ENCODE results near the gene GNA12.

GNA12 gene

DNA sequence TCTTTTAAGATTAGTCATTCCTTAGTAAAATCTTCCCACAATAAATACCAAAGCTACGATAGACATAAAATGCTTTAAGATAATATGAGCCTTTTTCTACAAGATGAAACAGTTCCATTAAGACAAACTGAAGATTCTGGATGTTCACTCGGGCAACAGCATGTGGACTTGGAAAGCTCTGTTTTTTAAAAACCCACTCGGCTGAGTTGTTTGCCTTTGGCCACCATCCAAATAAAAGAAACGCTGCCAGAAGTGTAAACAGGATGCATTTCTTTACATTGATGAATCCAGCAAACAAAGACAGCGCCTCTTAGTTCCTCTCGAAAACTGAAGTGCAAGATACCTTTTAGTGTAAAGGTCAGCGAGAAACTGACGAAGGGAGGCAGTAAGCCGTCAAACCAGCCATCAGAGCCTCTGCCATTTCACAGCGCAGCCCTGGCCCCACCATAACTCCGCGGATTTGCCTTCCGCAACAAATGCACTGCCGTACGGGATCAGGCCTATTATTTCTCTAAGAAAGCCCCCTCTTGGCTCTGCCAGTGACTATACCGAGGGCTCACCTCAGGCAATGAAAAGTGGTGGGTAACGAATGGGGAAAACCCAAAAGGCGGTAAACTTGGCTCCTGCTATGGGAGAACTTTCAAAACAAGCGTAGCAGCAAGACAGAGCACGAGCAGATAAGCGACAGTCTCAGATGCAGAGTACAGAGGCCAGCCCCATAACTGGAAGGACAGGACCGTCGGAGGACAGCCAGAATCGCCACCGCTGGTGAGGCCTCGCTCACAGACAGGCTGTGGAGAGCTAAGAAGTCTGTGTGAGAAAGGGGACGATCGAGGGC lies 41.4 kb downstream of the GNA12 start:
- DNase-seq (ENCODE audit: low read depth, low spot score): no peak

DNA sequence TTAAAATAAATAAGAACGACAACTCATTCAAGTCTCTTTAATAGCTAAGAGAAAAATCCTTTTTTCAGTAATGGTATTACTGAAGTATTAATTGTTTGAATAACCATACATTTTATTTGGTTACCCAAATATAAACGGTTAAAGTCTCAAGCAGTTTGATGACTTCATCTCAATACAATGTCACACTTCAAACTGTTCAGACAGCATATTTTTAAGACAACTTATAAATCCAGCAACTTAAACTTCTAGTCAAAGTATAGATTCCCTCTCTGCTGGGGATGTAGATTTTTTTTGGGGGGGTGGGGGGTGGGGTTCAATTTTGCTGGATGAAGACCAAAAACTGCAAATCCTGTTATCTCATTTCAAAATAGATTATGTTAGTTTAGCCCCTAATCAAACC lies 42.0 kb downstream of the GNA12 start:
- DNase-seq (ENCODE audit: low read depth, low spot score): no peak

DNA sequence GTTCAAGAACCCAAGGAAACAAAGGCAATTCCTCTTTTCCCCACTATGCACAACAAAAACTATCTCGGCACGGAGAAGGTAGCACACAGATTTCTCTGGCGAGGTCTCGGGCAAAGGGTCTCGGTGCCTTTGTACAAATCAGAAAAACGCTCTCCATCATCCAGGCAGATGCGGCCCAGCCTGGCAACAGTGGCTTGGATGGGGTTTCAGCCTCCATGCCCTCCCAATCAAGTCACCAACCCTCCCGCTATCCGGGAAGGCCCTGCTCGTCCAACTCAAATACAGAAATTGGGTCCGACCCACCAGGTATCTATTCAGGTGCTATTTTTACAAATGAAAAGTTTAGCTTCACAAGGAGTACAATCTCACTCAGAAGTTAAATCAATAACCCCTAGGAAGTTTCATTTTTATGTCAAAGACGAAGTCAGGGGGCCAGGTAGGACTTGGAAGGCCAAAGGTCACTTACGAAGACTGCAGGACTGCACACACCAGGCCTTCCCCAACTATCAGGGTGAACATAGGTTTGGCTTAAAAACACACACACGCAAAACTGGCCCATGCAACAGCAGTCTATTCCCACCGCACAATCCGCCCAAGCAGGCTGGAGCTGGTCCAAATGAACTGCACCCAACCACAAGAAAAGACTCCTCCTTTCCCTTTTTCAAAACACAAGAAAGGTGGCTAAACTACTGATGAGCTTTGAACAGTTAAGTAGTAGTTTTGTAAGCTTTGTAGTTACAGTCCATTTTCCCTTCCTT lies 43.0 kb downstream of the GNA12 start:
- no peak for DNase-seq (ENCODE audit: low read depth, low spot score)

DNA sequence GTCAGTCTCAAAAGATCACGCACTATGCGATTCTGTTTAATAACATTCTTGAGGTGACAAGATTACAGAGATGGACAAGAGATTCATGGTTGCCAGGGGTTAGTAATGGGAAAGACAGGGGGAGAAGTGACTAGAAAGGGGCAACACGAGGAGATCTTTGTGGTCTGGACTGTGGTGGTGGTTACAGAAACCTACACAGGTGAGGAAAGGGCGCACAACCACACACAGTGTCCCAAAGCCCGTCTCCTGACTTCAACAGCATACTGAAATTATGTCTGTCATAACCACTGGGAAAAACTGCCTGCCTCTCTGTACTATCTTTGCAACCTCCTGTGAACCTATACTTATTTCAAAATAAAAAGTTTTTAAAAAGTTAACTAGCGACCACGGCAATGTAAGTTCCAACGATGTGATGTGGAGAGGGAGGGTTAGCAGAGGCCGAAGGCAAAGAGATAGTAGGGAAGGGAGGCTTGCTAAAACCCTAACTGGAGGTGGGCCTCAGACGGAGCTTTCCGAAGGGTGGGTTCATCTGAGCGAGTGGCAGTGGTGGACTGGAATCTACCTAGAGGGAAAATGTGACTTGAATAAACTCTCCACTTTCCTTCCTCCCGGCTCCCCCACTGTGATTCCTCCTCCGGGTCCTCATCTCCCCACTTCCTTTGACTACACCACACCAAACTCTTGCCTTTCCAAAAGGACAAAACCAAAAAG lies 43.7 kb downstream of the GNA12 start:
- no peak for DNase-seq (ENCODE audit: low read depth, low spot score)

DNA sequence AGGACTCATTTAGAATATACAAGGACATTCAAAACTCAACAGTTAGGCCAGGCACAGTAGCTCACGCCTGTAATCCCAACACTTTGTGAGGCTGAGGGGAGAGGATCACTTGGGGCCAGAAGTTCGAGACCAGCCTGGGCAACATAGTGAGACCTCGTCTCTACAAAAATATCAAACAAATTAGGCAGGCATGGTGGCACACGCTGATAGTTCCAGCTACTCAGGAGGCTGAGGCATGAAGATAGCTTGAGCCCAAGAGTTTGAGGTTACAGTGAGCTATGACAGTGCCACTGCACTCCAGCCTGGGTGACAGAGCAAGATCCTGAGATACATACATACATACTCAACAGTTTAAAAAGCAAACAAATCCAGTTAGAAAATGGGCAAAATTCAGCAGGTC lies 44.9 kb downstream of the GNA12 start:
- no peak for DNase-seq (ENCODE audit: low read depth, low spot score)

DNA sequence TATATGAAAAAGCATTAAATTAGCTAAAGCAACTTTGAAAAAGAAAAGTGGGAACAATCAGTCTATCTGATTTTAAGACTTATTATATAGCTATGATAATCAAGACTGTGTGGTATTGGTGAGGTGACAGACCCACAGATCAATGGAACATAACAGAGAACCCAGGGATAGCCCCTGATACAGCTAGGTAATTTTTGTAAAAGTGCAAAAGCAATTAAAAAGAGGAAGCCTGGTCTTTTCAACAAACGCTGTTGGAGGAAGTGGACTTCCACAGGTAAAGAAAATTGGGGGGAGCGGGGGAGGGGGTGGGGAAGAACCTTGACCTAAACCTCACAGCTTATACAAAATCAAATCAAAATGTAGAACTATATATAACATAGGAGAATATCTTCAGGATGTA lies 45.4 kb downstream of the GNA12 start:
- DNase-seq (ENCODE audit: low read depth, low spot score): no peak

DNA sequence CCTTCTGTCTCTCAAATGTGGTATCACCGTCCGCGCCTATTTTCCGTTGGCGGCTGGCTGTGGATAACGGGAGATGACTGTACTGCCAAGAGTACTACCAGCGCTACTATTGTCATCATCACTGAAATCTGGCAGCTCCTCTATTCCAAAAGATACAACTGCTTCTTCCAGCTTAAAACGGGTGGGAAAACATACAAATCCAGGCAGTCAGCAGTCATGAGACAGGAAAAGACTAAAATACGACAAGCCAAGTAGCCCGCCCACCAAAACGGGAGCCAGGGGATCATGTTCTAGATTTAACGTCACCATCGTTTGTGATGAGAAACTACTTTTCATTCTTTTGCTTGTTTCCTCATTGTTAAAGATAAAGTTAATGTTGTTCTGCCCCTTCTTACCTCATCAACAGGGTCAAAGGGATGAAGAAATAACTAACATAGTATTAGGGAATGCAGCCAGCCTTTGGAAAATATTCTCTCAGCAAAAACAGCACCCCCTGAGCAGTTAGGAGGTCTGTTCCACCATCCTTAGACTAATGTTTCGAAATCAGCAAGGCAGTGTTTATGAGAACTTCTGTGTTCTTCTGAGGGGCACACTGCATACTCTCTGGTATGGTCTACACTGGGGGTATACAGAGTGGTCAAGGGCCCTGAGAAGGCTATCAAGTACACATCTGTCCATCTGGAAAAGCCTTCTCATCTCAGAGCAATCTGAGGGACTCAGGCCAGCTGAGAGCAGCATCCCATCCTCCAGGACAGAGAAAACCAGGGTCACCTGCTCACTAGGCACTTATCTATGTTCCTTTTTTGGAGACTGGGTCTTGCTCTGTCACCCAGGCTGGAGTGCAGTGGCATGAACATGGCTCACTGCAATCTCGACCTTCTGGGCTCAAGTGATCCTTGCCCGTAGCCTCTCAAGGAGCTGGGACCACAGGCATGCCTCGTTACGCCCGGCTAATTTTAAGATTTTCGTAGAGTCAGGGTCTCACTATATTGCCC lies 47.5 kb downstream of the GNA12 start:
- DNase-seq (ENCODE audit: low read depth, low spot score): no peak

DNA sequence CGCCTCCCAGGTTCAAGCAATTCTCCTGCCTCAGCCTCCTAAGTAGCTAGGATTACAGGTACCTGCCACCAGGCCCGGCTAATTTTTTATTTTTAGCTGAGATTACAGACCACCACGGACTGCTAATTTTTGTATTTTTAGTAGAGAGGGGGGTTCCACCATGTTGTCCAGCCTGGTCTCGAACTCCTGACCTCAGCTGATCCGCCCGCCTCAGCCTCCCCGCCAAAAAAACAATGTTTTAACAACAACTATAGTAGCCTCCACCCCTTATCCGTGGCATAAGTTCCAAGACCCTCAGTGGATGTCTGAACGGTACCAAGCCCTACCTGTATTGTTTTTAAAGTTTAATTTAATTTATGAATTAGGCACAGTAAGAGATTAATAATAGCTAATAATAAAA lies 48.2 kb downstream of the GNA12 start:
- DNase-seq (ENCODE audit: low read depth, low spot score): no peak

DNA sequence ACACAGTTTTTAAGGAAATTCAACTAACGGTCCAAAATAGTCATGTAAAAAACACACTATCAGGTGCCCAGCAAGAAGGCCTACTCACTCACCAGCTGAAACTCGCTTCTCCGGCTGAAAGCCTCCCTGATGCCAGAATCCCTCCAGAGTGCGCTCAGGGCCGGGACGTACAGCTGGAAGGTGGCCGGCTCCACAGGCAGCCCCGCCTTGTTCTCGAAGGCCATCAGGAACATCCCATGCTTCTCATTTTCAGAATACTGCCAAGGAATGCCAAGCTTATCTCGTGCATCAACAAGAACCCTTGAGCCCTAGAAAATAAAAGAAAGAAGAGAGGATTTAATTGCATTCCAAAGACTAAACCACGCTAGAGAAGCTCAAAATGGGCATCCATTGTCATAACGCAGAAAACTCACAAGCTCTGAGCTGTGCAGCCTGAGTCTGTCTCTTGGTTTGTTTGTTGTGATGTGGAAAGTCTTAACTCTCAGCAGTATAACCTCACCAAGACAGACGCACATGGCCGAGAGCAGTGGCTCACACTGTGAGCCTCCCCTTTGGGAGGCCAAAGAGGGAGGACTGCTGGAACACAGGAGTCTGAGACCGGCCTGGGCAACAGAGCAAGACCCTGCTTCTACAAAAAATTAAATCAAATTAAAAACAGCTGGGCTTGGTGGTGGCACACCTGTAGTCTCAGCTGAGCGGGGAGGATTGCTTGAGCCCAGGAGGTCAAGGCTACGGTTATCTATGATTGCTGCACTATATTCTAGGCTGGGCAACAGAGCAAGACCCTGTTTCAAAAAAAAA lies 49.1 kb downstream of the GNA12 start:
- DNase-seq (ENCODE audit: low read depth, low spot score): no peak

DNA sequence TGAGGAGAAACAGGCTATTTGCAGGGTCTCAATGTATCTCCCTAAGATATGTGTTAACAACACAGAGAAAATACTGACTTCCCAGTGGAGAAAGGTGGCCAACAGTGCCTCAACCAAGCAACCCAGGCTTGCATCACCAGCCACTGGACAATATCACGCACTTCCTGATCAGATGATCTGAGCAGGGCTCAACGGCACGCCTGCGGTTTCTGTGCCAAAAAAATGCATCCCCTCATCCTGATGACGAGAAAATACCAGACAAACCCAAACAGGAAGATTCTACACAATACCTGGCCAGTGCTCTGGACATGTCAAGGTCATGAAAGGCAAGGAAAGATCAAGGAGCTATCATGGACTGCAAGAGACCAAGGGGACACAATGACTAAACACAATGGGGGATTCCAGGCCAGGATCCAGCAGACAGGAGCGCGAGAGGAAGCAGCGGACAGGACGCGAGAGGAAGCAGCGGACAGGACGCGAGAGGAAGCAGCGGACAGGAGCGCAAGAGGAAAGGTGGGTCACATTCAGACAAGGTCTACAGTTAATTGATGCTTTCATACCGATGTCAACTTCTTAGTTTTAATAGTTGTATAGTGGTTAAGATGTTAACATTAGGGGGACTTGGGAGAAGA lies 51.1 kb downstream of the GNA12 start:
- DNase-seq (ENCODE audit: low read depth, low spot score): no peak

DNA sequence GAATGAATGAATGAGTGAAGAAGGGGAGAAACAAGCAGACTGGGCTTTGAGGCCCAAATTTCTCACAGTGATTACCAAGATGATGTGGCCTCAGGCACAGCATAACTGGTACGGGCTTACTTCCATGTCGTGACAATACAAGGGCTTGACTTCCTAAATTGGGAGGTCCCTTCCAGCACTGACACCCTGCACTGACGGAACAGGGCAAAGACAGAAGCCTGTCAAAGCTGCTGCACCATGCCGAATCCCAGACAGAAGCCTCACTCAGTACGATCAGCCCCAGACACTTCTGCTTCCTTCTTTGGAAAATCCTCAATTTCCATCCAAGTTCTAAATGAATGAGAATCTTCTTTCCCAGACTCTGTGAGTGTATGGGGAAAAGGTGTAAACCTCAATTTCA lies 51.9 kb downstream of the GNA12 start:
- no peak for DNase-seq (ENCODE audit: low read depth, low spot score)

DNA sequence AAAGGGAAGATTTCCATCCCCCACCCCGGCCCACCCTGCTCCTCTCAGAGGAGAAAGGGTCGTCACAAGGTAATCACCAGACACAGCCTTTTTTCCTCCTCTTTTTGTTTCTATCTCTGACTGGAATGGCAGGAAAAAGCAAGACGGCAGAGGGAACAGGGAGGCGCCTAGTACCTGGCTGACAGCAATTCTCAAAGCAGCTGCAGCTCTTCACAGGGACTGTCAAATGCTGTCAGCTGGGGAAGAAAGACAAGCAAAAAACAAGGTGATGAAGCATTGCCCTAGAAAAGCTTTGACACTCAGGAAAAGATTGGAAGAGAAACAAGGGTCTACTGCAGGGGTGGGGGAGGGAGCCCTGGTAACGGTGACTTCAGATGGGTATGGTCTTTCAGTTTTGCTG lies 52.7 kb downstream of the GNA12 start:
- no peak for DNase-seq (ENCODE audit: low read depth, low spot score)

DNA sequence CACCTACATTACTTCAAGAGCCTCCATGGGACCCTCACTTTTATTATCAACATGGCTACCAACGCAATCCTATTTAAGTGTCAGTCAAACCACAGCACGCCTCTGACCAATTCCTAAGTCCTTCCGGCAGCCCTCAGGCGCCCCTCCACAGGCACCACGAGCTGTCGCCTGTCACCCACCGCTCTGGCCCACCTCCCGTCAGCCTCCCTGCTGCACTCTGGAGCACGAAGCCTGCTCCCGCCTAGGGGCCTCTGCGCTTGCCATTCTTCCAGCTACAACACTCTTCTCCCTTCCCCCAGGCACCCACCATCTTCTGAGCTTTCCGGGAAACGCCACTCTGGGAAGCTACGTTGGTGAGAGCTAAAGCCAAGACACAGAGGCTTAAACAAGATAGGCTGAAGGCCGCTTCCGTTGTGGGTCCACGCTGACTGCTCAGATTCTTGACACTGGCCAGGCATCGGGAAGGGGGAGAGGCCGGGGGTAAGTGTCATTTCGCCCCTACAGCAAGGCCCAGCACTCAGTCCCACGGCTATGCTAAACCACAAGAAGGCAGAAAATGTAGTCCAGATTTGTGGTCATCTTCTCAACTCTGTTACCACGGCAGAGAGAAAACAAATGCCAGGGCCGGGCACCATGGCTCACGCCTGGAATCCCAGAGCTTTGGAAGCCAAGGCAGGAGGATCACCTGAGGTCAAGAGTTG lies 56.7 kb downstream of the GNA12 start:
- no peak for DNase-seq (ENCODE audit: low read depth, low spot score)

DNA sequence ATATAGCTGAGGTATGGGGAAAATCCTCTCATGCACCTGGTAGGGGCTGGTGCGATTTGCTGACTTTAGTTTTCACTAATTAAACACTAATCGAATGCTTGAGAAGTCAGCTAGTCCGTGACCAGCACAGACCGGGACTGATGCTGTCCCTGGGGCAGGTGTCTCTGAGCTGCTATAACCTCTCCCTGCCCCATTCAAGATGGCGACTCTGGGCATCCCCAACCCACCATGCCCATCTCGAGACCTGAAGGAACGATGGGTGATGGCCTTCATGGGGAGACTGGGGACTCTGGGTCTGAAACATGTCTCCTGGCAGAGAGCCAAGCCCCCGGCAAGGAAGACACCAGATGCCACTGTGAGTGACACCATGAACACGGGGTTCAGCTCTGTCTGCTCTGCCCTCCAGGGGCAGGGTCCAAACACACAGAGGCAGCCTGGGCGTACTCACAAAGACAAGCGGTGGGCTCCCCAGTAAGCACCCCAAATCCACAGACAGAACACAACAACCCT lies 57.4 kb downstream of the GNA12 start:
- no peak for DNase-seq (ENCODE audit: low read depth, low spot score)

DNA sequence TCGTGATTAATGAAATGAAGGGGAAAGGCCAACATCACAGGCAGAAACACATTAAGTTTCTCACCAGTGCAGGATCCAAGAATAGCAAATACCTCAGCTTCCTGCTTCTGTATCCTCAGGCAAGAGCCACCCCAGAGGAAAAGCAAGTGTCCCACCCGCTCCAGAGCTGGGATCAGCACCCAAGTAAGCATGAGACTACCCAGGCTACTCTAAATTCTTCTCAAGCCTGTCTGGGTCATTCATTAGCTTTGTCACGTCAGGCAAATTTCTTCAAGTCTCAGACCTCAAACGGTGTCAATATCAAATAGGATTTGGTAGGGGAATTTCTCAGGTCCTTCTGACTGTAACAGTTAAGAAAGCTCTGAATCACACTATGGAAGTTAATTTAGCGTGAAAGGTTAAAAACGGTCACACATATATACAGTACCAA lies 59.0 kb downstream of the GNA12 start:
- no peak for DNase-seq (ENCODE audit: low read depth, low spot score)

DNA sequence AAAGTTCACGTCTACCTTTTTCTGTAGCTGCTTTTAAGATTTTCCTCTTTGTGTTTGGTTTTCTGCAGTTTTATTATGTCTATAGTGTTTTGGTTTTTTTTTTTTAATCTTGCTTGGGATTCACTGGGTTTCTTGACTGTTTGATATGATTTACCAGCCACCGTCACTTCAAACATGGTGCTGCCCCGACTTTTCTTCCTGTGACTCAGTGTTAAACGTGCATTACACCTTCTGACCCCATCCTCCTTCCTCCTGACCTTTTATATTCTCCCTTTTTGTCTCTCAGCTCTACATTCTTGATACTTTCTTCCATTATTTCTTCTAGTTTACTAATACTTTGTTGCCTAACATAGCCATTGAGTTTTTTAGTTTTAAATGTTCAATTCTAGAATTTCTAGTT lies 61.5 kb downstream of the GNA12 start:
- no peak for DNase-seq (ENCODE audit: low read depth, low spot score)

DNA sequence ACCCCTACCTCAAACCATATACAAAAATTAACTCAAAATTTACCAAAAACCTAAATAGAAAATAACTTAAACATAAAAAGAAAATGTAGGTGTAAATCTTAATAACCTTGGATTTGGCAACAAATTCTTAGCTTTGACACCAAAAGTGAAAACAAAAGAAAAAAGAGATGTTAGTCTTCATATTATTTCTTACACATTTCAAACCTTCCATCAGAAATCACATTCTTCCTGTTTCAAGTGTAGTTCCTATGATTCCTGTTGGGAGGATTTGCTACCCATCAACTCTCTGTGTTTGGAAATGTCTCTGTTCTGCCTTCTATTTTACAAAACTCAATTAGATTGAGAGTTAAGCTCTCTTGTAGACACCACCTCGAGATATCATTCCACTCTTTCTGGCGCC lies 62.0 kb downstream of the GNA12 start:
- no peak for DNase-seq (ENCODE audit: low read depth, low spot score)

DNA sequence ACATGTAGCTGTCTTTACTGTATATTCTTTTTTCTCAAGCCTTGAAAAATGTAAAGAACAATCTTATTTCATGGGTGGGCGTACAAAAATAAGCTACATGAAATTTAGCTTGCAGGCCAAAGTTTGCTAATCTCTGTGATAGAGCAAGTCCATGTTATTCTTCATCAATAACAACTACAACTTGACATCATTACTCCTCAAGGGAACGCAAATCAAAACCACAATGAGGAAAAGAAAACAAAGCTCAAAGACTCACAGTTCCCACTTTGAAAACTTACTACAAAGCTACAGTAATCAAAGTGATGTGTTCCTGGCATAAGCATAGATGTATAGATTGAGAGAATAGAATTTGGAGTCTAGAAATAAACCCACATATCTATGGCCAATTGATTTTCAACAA lies 62.5 kb downstream of the GNA12 start:
- DNase-seq (ENCODE audit: low read depth, low spot score): no peak

DNA sequence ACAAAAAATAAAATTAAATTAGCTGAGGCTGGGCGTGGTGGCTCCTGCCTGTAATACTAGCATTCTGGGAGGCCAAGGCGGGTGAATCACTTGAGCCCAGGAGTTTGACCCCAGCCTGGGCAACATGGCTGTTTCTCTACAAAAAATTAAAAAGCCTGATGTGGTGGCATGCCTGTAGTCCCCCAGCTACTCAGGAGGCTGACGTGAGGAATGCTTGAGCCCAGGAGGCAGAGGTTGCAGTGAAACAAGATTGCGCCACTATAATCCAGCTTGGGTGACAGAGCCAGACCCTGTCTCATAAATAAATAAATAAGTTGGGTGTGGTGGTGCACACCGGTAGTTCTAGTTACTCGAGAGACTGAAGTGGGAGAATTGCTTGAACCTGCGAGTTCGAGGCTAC lies 65.1 kb downstream of the GNA12 start:
- no peak for DNase-seq (ENCODE audit: low read depth, low spot score)
